Peyer's patch (tissue), 4 donors: ENCODE results near the gene GGPS1.

ENCODE experiments used
- CTCF ChIP-seq, 6 experiments: fragments of 450-650 bp in 4 of 6; fragments of 200-600 bp in 2 of 6; sonication (generic) in 1 of 6; IDR thresholded peaks; one replicate each; pipeline ENCODE4 v1.5.1; 2017 to 2019; ENCODE audit warnings: antibody characterized with exemption in 6 of 6, mild to moderate bottlenecking in 3 of 6, moderate library complexity in 1 of 6
- POLR2A ChIP-seq, 2 donors: fragments of 450-650 bp; IDR thresholded peaks; one replicate each; pipeline ENCODE4 v1.5.1; 2017; ENCODE audit warnings: antibody characterized with exemption in 2 of 2, mild to moderate bottlenecking in 2 of 2, moderate library complexity in 2 of 2

- TF ChIP-seq POLR2A (IDR thresholded peaks at IDR 0.05): no peak
- TF ChIP-seq CTCF (IDR thresholded peaks at IDR 0.05): no peak
Observed at GRCh38 chr1:235302143-235302542, 26.2 kb upstream of the GGPS1 start.
